Measurements from ENCODE around the gene PLPP2. TPM values are rescaled to one million over a fixed set of nuclear protein-coding genes. Genes with fewer than 3 reads are reported as not detected.

PLPP2 gene
- total and polyA plus RNA-seq, 2 of the 13 experiments (the other 11 are each of a cell fraction or from before 2014, with no cell fraction given) = not detected

- BruUV-seq (replicated peaks) = no TSS peak
- ATAC-seq = no peak
- WGBS (ENCODE audit: low lambda C conversion rate) = 37% methylated on average over 9 of the region's 9 CpGs
- Histone ChIP-seq H4K20me1 (ENCODE audit: insufficient read depth, low read length) (no peaks in the 10 kb centered on the region), H3K4me3 (replicated peaks in 1 of 3; ENCODE audit: insufficient read depth in 1 of 3, low read depth in 2 of 3, low read length in 3 of 3) (no peak overlapping the region), H3K9me3 (ENCODE audit: low read length) (no peaks in the 10 kb centered on the region), H3K4me1 (ENCODE audit: insufficient read depth, low read length) (no peaks in the 10 kb centered on the region), H3K27ac (ENCODE audit: extremely low read length, insufficient read depth, low read length) (no peak overlapping the region), H3K36me3 (replicated peaks in 1 of 2; ENCODE audit: control insufficient read depth in 1 of 2, insufficient read depth in 2 of 2, low read length in 2 of 2) (no peaks in the 10 kb centered on the region), H3K9ac (ENCODE audit: insufficient read depth, low read depth, low read length) (no peak overlapping the region), H3K79me2 (ENCODE audit: insufficient read depth, low read length) (no peaks in the 10 kb centered on the region), H3K27me3 (ENCODE audit: control insufficient read depth in 1 of 2, insufficient read depth in 2 of 2, low read length in 2 of 2) (peaks cover 4 to 28% of the 10 kb centered on the region in 2 experiments; a peak in 4 of 5 replicates), H2AFZ (ENCODE audit: low read length) (no peak overlapping the region), H3K4me2 (ENCODE audit: low read depth, low read length) (no peak overlapping the region)
- no peak for DNase-seq (ENCODE audit: low spot score)
- FAIRE-seq = no peak
- TF ChIP-seq NCOA5 (CRISPR knock-in tag; IDR thresholded peaks at IDR 0.05) (no peak), TBL1XR1 (IDR thresholded peaks at IDR 0.05; ENCODE audit: borderline replicate concordance, low read length, partially characterized antibody) (no peak), KLF11 (CRISPR knock-in tag; IDR thresholded peaks at IDR 0.05) (no peak), ZNF160 (CRISPR knock-in tag; IDR thresholded peaks at IDR 0.05) (no peak), HNRNPUL1 (IDR thresholded peaks at IDR 0.05; ENCODE audit: low read depth, low read length) (no peak), ZMAT3 (CRISPR knock-in tag; conservative IDR thresholded peaks at IDR 0.05) (no peak), ZNF280B (CRISPR knock-in tag; IDR thresholded peaks at IDR 0.05; ENCODE audit: borderline replicate concordance) (no peak), PPARG (CRISPR knock-in tag; conservative IDR thresholded peaks at IDR 0.05) (no peak), SIX4 (CRISPR knock-in tag; IDR thresholded peaks at IDR 0.05) (no peak), ZNF614 (CRISPR knock-in tag; IDR thresholded peaks at IDR 0.05; ENCODE audit: borderline replicate concordance) (no peak)
- CTCF ChIA-PET (ENCODE audit: low intra/inter-chr PET ratio, low total read pairs) = no interaction called here
- intact Hi-C loops (cut with micrococcal nuclease; ENCODE audit: unreplicated experiment) (no loop called here), in situ Hi-C loops (cut with HindIII; ENCODE audit: extremely low pct_ligation_motif_present, low pct_unique_long_range_greater_than_20kb) (no loop called here)
- POLR2A ChIA-PET = no interaction called here
These were observed 16.2 kb downstream of the PLPP2 start for GRCh38 chr19:275000-275399.
